ENCODE measurements around the gene AK3. TPM values are rescaled to one million over a fixed set of nuclear protein-coding genes. Genes with fewer than 3 reads are reported as not detected.
"Not testable (repeated sequence)": the region's sequence is repeated elsewhere in the genome, so short reads cannot be mapped to it uniquely, and the experiment has no call there.

The AK3 gene
- polyA plus RNA-seq, 4 donors = 93.3 to 121 (median 118) TPM

DNA sequence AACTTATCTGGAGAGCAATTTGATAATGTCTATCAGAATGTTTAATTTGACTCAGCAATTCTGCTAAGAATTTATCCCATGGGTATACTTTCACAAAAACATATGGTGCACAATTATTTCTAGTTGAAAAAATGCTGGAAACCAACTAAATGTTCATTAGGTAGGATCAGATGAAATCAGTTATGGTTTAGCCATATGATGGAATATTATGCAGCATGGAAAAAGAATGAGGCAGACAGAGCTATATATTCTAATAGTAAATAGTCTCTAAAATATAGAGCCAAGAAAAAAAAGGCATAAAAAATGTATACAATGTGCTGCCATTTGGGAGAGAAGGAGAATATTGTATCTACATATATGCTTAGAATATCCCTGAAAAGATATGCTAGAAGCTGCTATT lies 71.1 kb downstream of the AK3 start:
- no peak for DNase-seq (ENCODE audit: low read depth in 4 of 4, low spot score in 3 of 4)

DNA sequence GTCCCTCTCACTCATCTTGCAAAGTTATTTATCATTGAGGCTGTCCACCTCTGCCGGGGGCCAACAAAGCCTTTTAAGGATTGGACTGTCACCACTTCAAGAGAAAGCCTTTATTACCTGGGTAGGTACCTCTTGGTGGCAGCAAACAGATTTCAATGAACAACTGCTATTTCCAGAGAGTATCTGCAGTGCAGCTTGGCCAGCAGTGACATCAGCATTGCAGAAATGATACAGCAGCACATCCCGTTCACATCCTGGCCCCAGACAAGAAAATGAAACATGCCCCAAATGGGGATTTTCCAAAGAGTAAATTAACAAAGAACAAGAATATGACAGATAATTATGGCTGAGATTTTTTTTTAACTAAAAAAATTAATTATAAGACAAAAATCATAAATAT lies 72.4 kb downstream of the AK3 start:
- no peak for DNase-seq (ENCODE audit: low read depth in 4 of 4, low spot score in 3 of 4)

DNA sequence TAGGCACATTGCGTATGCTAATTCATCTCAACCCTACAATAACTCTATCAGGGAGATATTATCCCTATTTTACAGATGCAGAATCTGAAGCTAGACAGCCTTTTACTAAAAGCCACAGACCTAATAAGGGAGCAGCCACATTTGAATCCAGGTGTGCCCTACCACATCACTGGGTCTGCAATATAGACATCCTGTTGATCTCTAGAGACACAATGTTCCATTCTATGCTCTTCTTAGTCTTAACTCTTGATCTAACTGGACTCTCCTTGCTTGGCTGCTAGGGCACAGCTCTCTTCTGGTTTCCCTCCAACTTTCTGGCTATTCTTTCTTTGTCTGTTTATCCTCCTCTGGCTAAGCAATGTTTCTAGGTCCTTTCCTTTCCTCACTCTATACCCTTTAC lies 73.3 kb downstream of the AK3 start:
- no peak for DNase-seq (ENCODE audit: low read depth in 4 of 4, low spot score in 3 of 4)

DNA sequence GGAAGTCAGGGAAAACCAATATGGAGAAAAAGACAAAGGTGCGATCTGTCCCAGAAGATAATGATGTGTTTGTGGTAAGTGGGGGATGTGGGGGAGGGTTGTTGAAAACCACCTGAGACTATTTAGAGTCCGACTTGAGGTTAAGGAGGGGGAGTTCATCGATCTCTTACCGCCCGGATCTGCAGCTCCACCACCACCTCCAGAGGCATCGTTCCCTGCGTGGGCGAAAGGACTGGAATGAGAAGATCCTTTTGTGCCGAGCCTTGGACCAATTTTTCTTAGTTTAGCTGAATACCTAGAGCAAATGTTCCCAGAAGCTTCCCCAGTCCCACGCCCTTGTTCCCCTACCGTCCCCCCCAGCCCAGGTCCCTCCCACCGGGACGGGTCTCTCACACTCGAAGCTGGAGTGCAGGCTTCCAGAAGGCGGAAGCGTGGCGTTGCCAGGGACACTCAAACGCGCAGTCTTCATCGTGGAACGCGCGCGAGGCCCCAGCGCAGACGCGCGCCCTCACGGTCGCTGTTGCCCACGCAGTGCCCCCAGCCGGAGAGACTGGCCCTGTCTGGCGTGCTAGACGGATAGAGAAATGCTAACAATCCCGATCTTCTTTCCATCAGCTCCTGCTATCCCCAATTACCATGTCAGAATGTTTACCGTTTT lies 74.8 kb downstream of the AK3 start, which contains the start of gene SPATA6L:
Gene SPATA6L, minus strand, starts transcription at position 439 of the 658 bp plus-strand sequence. Its CDS starts 230 bp downstream, at position 209.
- DNase-seq (ENCODE audit: low read depth in 4 of 4, low spot score in 3 of 4) = peak in 1 of 4 donors; percentile 43

DNA sequence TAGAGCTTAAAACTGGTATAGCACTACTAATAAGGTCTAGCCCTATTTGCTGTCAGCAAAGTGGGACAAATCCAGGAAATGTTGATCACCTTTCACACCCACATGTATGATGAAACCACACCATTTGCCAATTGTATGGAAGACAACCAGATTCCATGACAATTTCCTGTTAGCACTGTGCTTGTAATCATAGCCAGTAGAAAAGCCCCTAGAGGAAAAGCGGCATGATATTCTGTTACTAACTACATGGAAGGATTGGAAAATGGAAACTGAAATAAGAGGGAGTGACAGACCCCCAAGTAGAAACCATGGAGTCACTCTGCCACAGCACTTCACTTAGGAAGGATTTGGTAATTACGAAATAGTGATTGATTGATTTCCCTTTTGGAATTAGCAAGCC lies 75.6 kb downstream of the AK3 start:
- DNase-seq (ENCODE audit: low read depth in 4 of 4, low spot score in 3 of 4) = no peak

DNA sequence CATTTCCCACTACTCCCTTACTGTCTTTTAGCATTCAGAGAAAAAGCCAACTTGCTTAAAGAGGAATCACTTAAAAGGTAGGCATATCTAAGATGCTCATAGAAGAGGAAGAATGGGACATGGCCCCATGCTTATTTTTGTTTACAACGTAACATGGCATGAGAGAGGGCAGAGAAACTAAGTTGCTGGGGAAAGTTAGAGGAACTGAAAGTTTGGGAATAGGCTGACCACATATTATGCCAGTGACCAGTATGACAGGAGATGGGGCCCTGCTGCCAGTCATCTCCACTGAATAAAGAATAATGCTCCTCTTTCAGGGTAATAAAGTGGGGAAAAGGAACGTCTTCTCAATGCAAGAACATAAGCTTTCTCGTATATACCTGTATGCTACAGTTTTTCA lies 77.0 kb downstream of the AK3 start:
- no peak for DNase-seq (ENCODE audit: low read depth in 4 of 4, low spot score in 3 of 4)

DNA sequence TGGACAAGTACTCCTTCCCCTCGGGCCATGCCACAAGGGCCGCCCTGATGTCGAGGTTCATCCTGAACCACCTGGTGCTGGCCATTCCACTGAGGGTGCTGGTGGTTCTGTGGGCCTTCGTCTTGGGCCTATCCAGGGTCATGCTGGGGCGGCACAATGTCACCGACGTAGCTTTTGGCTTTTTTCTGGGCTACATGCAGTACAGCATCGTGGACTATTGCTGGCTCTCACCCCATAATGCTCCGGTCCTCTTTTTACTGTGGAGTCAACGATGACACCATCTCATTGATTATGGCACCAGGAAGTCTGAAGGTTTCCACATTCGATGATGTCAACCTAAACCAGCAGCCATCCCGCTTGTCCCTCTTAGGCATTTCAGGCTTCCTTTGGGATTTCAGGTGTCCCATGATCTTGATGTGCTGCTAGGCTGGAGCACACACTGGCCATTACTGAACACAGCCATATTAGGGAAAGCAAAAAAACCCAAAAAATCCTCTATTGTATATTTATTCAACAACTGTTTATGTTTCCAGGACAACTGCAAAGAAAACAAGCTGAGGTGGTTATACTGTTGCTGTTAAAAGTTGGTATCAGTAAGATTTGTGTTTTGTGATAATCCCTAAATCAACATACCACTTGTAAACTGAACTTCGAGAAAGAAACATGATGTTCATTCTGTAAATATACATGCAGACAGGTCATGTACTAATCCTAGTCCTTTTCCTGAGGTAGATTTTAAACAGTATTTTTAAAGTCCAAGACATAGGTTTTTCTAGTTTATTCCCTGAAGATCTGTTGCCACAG lies 77.8 kb downstream of the AK3 start:
- DNase-seq (ENCODE audit: low read depth in 4 of 4, low spot score in 3 of 4) = no peak

DNA sequence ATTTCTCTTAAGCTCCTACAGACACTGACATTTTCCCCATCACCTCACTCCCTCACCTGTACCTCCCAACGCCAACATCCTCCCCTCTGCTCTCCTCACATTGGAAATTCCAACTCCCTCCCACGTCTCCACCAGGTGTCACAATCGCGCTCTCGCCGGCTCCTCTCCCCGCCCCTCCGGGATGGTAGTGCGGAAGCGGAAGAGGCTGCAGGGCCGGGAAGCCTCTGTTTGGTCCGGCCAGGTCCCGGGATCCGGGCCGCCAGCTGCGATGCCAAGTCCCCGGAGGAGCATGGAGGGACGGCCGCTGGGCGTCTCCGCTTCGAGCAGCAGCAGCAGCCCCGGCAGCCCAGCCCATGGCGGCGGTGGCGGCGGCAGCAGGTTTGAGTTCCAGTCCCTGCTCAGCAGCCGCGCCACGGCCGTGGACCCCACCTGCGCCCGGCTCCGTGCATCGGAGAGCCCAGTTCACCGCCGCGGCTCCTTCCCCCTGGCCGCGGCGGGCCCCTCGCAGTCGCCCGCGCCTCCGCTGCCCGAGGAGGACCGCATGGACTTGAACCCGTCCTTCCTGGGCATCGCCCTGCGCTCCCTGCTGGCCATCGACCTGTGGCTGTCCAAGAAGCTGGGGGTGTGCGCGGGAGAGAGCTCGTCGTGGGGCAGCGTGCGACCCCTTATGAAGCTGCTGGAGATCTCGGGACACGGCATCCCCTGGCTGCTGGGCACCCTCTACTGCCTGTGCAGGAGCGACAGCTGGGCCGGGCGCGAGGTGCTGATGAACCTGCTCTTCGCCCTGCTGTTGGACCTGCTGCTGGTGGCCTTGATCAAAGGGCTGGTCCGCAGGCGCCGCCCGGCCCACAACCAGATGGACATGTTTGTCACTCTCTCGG lies 78.7 kb downstream of the AK3 start, which contains the start of gene PLPP6:
Gene PLPP6, plus strand, starts transcription at position 187 of the 881 bp plus-strand sequence. Its CDS starts 82 bp downstream, at position 269.
- peak in 3 of 4 donors; percentile 74 to 83 (median 81) for DNase-seq (ENCODE audit: low read depth in 4 of 4, low spot score in 3 of 4)

DNA sequence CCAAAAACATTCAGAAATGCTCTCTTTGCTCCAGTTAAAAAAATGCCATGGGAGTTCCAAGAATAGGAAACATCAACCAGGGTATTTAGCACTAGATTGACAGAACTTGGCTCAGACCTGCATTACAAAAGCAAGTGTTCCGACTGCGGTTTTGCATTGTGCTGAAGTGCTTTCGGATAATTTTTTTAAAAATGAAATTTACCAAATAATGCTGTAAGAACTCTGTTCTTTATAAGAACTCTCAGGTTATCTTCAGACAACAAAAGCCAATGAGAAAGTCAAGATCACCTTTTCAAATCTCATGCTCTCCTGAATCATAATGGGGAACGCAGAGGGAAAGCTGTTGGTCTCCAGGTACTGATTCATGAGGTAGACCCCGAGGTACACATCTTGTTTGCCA lies 79.4 kb downstream of the AK3 start:
- DNase-seq (ENCODE audit: low read depth in 4 of 4, low spot score in 3 of 4) = no peak

DNA sequence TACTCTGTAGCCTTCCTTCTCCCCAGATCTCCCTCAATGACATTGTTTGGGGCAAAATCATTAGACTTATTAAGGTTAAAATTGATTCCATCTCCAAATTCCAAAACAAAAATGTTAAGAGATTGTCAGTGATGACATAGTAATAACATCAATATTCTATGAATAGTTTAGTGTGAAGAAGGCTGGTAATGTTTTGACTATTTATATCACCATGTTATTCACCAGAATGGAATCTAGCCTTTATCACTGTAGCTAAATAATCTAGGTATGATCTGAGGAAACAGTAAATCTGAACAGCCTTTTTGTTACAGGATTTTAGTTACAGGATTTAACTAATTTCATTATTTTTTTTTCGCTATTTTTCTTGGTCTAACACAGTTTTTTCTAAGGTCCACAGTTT lies 79.8 kb downstream of the AK3 start:
- DNase-seq (ENCODE audit: low read depth in 4 of 4, low spot score in 3 of 4) = no peak

DNA sequence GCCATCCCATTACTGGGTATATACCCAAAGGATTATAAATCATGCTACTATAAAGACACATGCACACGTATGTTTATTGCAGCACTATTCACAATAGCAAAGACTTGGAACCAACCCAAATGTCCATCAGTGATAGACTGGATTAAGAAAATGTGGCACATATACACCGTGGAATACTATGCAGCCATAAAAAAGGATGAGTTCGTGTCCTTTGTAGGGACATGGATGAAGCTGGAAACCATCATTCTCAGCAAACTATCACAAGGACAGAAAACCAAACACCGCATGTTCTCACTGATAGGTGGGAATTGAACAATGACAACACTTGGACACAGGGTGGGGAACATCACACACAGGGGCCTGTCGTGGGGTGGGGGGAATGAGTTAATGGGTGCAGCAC lies 80.3 kb downstream of the AK3 start:
- not testable (repeated sequence) for DNase-seq (ENCODE audit: low read depth in 4 of 4, low spot score in 3 of 4)

Other genes starting within 250 kb of the AK3 start
- gene PLPP6, start 78.9 kb downstream of the AK3 start, polyA plus RNA-seq (ENCODE audit: insufficient read length in 4 of 4) = 10 to 100 TPM; 17.2 to 20.1 (median 18.5) TPM
- gene SPATA6L, start 74.7 kb downstream of the AK3 start, polyA plus RNA-seq (ENCODE audit: insufficient read length in 4 of 4) = 1 to 10 TPM; 2.5 to 4.3 (median 3.4) TPM
- 10 to 100 TPM; 18.1 to 22.9 (median 21.0) TPM for gene CDC37L1, start 61.6 kb downstream of the AK3 start, polyA plus RNA-seq (ENCODE audit: insufficient read length in 4 of 4)
- gene RCL1, start 51.7 kb upstream of the AK3 start, polyA plus RNA-seq (ENCODE audit: insufficient read length in 4 of 4) = 10 to 100 TPM; 17.9 to 18.9 (median 18.3) TPM
- gene JAK2, start 244.1 kb upstream of the AK3 start, polyA plus RNA-seq (ENCODE audit: insufficient read length in 4 of 4) = 10 to 100 TPM; 11.8 to 16.1 (median 14.9) TPM

All from right renal pelvis (tissue), 4 donors.